Heart left ventricle (tissue), 13 donors: ENCODE measurements around the gene OR9Q1.

Experiments
- POLR2A ChIP-seq, 2 donors: fragments of 450-650 bp; IDR thresholded peaks; one replicate each; pipeline ENCODE4 v1.6.1; 2017; ENCODE audit warnings: antibody characterized with exemption in 2 of 2, mild to moderate bottlenecking in 2 of 2, moderate library complexity in 2 of 2
- TF ChIP-seq, protein P1 (sequence below), 12 donors: fragments of 200-600 bp; sonication (generic) in 4 of 12; IDR thresholded peaks; one replicate each; pipeline versions ENCODE4 v1.5.0 to v1.8.0; 2018 to 2022; ENCODE audit warnings: antibody characterized with exemption in 12 of 12, mild to moderate bottlenecking in 5 of 12
- donor health status: ischemic (EF 13 %, LVEDD 7.1; RV severe dilation, severe dysfunction).
- donor health status: DM: no; HTN: yes; CAD: no.
- donor health status: DM: no; HTN: no; CAD: no.
- donor health status: ischemic (EF 25% LVEDD 6.9; RV normal size, moderate dysfunction).
- donor health status: ischemic (EF 25% LVEDD 5.7; RV mildly dilated, moderate dysfunction).
- donor health status: ischemic (EF 35%, LVEDD 5.7; RV mildly dilated, moderate dysfunction).
- donor health status: nonischemic (EF 11% LVEDD 7.7; RV severe dilation, severe dysfunction).
- donor health status: DM: yes; HTN: yes; CAD: no.
- donor health status: PGD.
- donor health status: ischemic (EF 29% LVEDD 5.4; RV normal size, mild dysfunction).
- donor health status: nonischemic (EF 23%, LVEDD 6.1; RV moderate dilation, normal function).

DNA sequence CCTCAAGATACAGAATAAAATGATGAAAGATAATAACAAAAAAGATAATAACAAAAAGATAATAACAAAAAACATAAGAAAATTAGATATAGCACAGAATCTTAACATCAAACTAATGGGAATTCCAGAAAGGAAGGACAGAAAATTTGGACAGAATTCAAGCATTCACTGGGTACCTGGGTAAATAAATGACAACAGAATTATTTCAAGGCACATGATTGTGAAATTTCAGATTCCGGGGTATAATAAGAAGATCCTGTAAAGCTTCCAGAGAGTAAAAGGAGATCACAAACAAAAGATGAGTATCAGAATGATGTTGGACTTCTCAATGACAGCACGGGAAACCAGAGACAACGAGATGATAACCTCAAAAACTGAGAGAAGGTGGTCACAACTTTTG lies 42.1 kb upstream of the OR9Q1 start:
- TF ChIP-seq, protein P1, sequence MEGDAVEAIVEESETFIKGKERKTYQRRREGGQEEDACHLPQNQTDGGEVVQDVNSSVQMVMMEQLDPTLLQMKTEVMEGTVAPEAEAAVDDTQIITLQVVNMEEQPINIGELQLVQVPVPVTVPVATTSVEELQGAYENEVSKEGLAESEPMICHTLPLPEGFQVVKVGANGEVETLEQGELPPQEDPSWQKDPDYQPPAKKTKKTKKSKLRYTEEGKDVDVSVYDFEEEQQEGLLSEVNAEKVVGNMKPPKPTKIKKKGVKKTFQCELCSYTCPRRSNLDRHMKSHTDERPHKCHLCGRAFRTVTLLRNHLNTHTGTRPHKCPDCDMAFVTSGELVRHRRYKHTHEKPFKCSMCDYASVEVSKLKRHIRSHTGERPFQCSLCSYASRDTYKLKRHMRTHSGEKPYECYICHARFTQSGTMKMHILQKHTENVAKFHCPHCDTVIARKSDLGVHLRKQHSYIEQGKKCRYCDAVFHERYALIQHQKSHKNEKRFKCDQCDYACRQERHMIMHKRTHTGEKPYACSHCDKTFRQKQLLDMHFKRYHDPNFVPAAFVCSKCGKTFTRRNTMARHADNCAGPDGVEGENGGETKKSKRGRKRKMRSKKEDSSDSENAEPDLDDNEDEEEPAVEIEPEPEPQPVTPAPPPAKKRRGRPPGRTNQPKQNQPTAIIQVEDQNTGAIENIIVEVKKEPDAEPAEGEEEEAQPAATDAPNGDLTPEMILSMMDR (IDR thresholded peaks at IDR 0.05), result no peak
- no peak for TF ChIP-seq POLR2A (IDR thresholded peaks at IDR 0.05)
